HG03103 (cell line): ENCODE data around the gene AKR1C8.
"Not testable (repeated sequence)": the region's sequence is repeated elsewhere in the genome, so short reads cannot be mapped to it uniquely, and the experiment has no call there.

Source experiments
- ATAC-seq: cut with Tn5 transposase; IDR thresholded peaks from one replicate; pipeline ENCODE4 v1.9.1; 2021; ENCODE audit warnings: low read depth; ENCODE audit not compliant: unreplicated experiment

AKR1C8 gene

GRCh38 chr10:5184987-5185775 lies at the start of gene AKR1C8:
AKR1C8 (minus strand) TSS chr10:5185150; CDS start chr10:5185104, 46 bp downstream.
- ATAC-seq = no peak

DNA sequence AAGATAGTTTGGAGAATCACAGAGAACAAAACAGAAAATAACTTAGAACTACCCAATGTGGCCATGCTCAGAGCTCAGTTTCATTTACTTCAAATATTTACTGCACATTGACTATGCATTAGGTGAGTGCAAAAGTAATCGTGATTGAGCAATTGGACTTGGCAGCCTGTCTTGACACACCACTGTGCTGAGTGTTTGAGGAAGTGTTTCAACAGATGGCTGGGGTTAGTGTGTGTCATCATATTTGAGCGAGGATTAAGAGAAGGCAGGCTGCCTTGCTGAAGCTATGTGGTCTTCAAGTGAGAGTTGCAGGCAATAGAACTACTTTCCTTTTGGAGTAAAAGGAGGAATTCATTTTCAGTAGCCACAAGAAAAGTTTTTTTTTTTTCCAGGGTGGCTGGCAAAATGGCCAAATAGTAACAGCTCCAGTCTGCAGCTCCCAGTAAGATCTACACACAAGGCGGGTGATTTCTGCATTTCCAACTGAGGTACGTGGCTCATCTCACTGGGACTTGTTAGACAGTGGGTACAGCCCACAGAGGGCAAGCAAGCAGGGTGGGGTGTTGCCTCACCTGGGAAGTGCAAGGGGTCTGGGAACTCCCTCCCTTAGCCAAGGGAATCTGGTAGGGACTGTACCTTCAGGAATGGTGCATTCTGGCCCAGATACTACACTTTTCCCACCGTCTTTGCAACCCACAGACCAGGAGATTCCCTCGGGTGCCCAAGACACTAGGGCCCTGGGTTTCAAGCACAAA lies 49.3 kb upstream of the AKR1C8 start:
- ATAC-seq = no peak

- ATAC-seq = no peak
These were observed 48.4 kb upstream of the AKR1C8 start for GRCh38 chr10:5233324-5233723.

DNA sequence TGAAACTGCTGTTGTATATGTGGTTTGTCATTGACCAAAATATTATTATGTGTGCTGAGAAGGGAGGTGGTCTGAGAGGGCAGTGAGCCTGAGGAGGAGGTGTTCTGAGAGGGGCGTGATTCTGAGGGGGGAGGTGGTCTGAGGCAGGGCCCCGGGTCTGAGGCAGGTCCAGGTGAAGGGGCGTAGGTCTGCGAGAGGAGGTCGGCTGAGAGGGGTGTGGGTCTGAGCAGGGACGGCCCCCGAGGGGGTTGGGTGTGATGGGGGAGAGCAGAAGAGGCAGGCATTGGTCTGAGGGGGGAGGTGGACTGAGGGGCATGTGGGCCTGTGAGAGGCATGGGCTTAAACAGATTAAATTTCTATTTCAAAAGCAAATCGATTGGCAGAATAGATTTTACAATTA lies 44.1 kb upstream of the AKR1C8 start:
- ATAC-seq = no peak

GRCh38 chr10:5222942-5223341 lies 38.0 kb upstream of the AKR1C8 start:
- ATAC-seq = not testable (repeated sequence)

- no peak for ATAC-seq
These were observed 34.3 kb upstream of the AKR1C8 start for GRCh38 chr10:5219262-5219661.

DNA sequence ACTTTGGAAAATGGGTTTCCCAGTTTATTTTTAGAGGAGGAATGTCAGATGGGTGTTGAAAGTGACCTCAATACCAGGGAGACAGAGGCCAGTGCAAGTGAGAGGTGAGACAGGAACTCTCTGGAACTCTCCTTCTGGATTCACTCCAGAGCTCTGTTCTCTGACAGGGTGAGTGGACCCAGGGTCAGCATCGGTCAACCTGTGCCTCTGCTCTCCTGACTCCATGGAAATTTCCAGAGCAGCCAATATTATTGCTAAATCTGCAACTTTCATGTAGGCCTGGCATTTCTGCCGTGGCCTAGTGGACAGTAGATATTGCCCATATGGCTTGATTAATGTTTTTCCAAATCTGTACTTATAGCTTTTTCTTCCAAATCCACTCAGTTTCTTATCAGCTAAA lies 31.9 kb upstream of the AKR1C8 start:
- ATAC-seq = no peak

- no peak for ATAC-seq
These were observed 27.0 kb upstream of the AKR1C8 start for GRCh38 chr10:5211696-5212536.

DNA sequence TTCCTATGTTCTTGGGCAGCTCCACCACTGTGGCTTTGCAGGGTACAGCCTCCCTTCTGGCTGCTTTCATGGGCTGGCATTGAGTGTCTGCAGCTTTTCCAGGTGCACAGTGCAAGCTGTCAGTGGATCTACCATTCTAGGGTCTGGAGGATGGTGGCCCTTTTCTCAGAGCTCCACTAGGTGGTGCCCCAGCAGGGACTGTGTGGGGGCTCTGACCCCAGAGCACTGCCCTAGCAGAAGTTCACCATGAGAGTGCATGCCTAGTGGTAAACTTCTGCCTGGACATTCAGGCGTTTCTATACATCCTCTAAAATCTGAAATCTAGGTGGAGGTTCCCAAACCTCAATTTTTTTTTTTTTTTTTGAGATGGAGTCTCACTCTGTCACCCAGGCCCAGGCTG lies 25.3 kb upstream of the AKR1C8 start:
- not testable (repeated sequence) for ATAC-seq

GRCh38 chr10:5209776-5210175 lies 24.8 kb upstream of the AKR1C8 start:
- ATAC-seq = not testable (repeated sequence)

- ATAC-seq = no peak
These were observed 21.8 kb upstream of the AKR1C8 start for GRCh38 chr10:5206799-5207198.

- no peak for ATAC-seq
These were observed 14.4 kb upstream of the AKR1C8 start for GRCh38 chr10:5199398-5199797.

DNA sequence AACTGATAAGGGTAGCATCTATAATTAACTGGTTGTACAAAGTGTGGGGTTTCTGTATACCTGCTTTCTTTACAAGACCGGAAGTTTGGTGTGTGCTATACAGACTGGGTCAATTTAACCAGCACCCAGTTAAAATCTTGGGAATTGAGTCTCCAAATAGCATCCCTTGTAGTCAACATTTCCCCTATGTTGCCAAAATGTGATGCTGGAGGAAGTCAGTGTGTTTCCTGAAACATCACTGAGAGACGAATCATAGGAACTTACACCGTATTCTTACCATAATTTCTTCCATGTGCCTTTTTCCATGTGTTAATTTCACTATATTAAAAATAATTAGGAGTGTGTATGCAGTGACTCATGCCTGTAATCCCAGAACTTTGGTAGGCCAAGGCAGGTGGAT lies 13.4 kb upstream of the AKR1C8 start:
- no peak for ATAC-seq

GRCh38 chr10:5196702-5197113 lies 11.8 kb upstream of the AKR1C8 start, which contains the start of gene AKR1C4:
AKR1C4 (plus strand) TSS chr10:5196837; CDS start chr10:5196868, 31 bp downstream.
- ATAC-seq = no peak

GRCh38 chr10:5195727-5196374 lies 10.9 kb upstream of the AKR1C8 start:
- no peak for ATAC-seq

- no peak for ATAC-seq
These were observed 9.5 kb upstream of the AKR1C8 start for GRCh38 chr10:5194431-5194830.

DNA sequence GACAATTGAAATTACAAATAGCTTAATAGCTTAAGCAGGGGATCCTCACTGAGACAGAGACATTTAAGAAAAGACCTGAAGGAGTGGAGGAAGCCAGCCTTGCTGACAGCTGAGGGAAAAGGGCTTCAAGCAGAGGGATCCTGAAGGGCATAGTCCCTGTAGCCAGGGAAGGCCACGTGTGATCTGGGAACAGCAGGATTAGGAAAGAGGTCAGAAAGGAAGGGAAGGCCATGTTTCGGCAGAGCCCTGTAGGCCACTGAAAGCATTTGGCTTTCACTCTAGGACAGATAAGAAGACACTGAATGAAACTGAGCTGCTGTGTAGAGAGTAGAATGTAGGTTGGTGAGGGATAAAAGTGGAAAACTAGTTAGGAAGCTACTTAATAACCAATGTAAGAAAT lies 3.4 kb upstream of the AKR1C8 start:
- no peak for ATAC-seq

GRCh38 chr10:5187867-5188266 lies 2.9 kb upstream of the AKR1C8 start:
- ATAC-seq = no peak

GRCh38 chr10:5183923-5184322 lies 1.0 kb downstream of the AKR1C8 start:
- ATAC-seq = no peak

DNA sequence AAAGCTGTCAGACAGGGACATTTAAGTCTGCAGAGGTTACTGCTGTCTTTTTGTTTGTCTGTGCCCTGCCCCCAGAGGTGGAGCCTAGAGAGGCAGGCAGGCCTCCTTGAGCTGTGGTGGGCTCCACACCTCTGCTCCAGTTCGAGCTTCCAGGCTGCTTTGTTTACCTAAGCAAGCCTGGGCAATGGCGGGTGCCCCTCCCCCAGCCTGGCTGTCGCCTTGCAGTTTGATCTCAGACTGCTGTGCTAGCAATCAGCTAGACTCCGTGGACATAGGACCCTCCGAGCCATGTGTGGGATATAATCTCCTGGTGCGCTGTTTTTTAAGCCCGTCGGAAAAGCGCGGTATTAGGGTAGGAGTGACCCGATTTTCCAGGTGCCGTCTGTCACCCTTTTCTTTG lies 4.4 kb downstream of the AKR1C8 start:
- ATAC-seq = not testable (repeated sequence)
